HL-60 (cell line): ENCODE data around the gene TNF.

Experiments
- DNase-seq, 2 experiments: peaks; one replicate each; pipeline ENCODE4 v3.0.0-alpha.2; 2010 to 2020; ENCODE audit warnings: low read depth in 1 of 2, low spot score in 1 of 2
- H3K27ac ChIP-seq: fragments of 250-450 bp; sonication (Bioruptor Pico); replicated peaks from 2 replicates; pipeline ENCODE4 v1.5.1; 2020; ENCODE audit warnings: mild to moderate bottlenecking, moderate library complexity
- H3K27me3 ChIP-seq: fragments of 250-450 bp; sonication (Bioruptor Pico); 2 replicates; pipeline ENCODE4 v1.5.1; 2021; ENCODE audit warnings: mild to moderate bottlenecking, moderate library complexity; ENCODE audit not compliant: insufficient read depth, poor library complexity, severe bottlenecking
- H3K4me3 ChIP-seq: replicated peaks from 2 replicates; pipeline ENCODE4 v1.5.1; 2011; ENCODE audit warnings: mild to moderate bottlenecking, control low read depth, low read length; ENCODE audit not compliant: insufficient read depth
- GABPA ChIP-seq: IDR thresholded peaks from 2 replicates; pipeline ENCODE4 v1.6.1; 2012; ENCODE audit warnings: low read depth
- POLR2AphosphoS5 ChIP-seq: IDR thresholded peaks from 2 replicates; pipeline ENCODE4 v1.6.1; 2012; ENCODE audit warnings: low read depth
- SPI1 ChIP-seq: IDR thresholded peaks from 2 replicates; pipeline ENCODE4 v1.6.1; 2012; ENCODE audit warnings: low read depth, mild to moderate bottlenecking, borderline replicate concordance
- TF ChIP-seq, protein P1 (sequence below): IDR thresholded peaks from 2 replicates; pipeline ENCODE4 v1.6.1; 2012; ENCODE audit warnings: low read depth; ENCODE audit not compliant: insufficient replicate concordance
- TF ChIP-seq, protein P2 (sequence below): IDR thresholded peaks from one replicate; pipeline ENCODE4 v1.5.1; 2011; ENCODE audit warnings: low read length, control low read depth, inconsistent platforms; ENCODE audit not compliant: insufficient read depth

TNF gene

DNA sequence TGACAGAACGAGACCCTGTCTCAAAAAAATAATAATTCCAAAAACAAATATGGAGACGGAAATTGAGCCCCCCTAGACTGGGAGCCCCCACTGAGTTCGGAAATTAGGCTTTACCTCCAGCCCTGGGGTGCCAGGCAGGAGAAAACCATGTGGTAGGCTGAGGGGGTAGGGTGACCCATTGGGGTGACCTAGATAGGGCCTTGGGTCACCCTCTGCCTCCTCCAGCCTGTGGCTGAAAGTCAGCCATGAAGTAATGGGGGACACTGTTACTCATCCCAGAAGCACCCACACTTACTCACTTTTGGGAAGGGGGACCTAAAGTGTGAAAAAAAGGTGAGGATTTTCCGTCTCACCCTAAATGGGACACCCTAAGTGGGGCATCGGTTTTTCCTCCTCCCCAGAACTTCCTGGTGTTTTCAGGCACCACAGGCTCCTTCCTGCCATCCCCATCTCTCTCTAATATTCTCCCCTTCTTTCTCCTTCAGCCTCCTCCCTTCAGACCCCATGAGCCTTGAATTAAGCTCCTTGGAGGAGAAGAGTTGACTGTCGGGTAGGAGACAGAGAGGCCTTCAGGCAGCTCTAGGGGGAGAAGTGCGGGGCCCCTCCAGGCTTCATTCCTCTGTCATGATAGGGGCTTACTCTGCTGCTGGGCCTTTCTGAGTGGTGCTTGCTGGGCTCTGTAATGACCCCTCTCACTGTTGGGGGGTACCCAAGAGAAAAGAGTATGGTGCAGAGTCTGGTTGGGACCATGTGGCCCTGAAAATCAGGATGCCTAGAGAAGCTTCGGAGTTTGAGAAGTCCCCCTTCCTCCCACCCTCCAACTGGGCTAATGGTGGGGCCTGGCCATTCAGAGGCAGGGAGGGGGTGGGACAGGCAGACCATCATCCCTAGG lies 4.4 kb downstream of the TNF start:
- peak overlapping the region; percentile 55 for H3K4me3 ChIP-seq
- no peak for DNase-seq
- no peak overlapping the region for H3K27ac ChIP-seq
- no peak for TF ChIP-seq SPI1
- TF ChIP-seq, protein P1, sequence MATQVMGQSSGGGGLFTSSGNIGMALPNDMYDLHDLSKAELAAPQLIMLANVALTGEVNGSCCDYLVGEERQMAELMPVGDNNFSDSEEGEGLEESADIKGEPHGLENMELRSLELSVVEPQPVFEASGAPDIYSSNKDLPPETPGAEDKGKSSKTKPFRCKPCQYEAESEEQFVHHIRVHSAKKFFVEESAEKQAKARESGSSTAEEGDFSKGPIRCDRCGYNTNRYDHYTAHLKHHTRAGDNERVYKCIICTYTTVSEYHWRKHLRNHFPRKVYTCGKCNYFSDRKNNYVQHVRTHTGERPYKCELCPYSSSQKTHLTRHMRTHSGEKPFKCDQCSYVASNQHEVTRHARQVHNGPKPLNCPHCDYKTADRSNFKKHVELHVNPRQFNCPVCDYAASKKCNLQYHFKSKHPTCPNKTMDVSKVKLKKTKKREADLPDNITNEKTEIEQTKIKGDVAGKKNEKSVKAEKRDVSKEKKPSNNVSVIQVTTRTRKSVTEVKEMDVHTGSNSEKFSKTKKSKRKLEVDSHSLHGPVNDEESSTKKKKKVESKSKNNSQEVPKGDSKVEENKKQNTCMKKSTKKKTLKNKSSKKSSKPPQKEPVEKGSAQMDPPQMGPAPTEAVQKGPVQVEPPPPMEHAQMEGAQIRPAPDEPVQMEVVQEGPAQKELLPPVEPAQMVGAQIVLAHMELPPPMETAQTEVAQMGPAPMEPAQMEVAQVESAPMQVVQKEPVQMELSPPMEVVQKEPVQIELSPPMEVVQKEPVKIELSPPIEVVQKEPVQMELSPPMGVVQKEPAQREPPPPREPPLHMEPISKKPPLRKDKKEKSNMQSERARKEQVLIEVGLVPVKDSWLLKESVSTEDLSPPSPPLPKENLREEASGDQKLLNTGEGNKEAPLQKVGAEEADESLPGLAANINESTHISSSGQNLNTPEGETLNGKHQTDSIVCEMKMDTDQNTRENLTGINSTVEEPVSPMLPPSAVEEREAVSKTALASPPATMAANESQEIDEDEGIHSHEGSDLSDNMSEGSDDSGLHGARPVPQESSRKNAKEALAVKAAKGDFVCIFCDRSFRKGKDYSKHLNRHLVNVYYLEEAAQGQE = no peak
- TF ChIP-seq, protein P2, sequence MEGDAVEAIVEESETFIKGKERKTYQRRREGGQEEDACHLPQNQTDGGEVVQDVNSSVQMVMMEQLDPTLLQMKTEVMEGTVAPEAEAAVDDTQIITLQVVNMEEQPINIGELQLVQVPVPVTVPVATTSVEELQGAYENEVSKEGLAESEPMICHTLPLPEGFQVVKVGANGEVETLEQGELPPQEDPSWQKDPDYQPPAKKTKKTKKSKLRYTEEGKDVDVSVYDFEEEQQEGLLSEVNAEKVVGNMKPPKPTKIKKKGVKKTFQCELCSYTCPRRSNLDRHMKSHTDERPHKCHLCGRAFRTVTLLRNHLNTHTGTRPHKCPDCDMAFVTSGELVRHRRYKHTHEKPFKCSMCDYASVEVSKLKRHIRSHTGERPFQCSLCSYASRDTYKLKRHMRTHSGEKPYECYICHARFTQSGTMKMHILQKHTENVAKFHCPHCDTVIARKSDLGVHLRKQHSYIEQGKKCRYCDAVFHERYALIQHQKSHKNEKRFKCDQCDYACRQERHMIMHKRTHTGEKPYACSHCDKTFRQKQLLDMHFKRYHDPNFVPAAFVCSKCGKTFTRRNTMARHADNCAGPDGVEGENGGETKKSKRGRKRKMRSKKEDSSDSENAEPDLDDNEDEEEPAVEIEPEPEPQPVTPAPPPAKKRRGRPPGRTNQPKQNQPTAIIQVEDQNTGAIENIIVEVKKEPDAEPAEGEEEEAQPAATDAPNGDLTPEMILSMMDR = no peak
- TF ChIP-seq GABPA = no peak
- TF ChIP-seq POLR2AphosphoS5 = no peak
- no peaks in the 10 kb centered on the region for H3K27me3 ChIP-seq

DNA sequence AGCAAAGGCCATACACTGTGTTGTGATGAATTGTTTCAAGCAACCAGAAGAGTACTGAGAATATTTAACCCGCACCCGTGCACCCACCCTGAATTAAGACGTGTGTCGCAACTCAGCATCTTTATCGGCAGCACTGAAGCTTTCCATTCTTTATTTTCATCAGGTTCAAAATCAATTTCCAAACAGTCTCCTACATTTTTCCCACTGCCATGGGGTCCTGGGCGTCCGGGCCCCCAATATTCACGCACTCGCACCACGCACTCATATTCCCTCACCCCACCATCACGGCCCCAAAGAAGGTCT lies 5.0 kb downstream of the TNF start:
- H3K4me3 ChIP-seq = peak overlapping the region; percentile 55
- H3K27ac ChIP-seq = peak overlapping the region; percentile 89
- no peaks in the 10 kb centered on the region for H3K27me3 ChIP-seq
- DNase-seq = no peak
- TF ChIP-seq GABPA (no peak), POLR2AphosphoS5 (no peak), SPI1 (no peak)
- TF ChIP-seq, protein P2 = no peak
- TF ChIP-seq, protein P1 = no peak

DNA sequence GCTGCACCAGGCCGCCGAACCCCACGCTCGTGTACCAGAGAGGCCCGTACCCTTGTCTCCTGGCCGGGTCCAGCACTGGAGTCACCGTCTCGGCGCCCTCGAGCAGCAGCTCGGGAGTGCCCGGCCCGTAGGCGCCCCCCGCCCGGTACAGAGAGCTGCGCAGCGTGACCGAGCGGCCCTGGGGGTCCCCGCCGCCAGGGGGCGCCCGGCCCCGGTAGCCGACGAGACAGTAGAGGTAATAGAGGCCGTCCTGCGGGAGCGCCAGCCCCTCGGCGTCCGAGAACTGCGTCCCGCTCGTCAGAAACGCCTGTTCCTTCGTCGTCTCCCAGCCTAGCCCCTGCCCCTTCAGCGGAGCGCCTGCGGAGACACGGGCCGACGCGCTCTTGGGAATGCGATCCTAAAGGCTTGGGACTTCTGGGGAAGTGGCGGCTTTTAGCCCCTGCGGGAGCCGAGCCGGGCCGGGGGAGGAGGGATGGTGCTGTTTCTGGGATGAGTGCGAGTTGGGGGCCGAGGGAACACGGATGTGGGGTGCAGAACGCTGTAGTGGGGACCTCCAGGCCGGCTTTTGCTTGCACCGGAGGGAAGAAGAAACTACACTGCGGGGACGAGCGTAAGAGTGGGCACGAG lies 5.6 kb downstream of the TNF start:
- Histone ChIP-seq H3K27ac (peak overlapping the region; percentile 89), H3K4me3 (peak overlapping the region; percentile 55), H3K27me3 (no peaks in the 10 kb centered on the region)
- peak; percentile 87 for DNase-seq
- TF ChIP-seq, protein P2 = peak; percentile 78
- TF ChIP-seq POLR2AphosphoS5 (peak; percentile 71), SPI1 (no peak), GABPA (no peak)
- TF ChIP-seq, protein P1 = peak; percentile 39
